ENCODE results near the gene VNN1.

VNN1 gene

DNA sequence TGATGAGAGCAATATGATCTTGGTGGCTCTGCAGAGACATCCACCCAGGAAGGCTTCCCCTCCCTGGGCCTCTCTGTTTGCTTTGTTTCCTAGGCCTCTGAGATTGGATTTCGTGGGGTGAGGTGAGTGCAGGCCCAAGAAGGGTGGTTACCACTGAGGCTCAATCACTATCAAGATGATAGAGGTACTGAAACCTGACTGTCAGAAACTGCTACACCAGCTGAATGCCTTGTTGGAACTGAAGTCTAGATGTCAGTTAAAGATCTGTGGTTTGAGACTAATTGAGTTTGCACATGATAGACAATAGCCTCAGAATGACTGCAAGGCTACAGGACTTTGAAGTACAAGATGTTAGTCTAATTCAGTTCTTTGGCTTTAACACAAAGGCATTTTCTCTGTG, 15.2 kb downstream of the VNN1 start:
- no peak for ATAC-seq
- TF ChIP-seq, protein P1, sequence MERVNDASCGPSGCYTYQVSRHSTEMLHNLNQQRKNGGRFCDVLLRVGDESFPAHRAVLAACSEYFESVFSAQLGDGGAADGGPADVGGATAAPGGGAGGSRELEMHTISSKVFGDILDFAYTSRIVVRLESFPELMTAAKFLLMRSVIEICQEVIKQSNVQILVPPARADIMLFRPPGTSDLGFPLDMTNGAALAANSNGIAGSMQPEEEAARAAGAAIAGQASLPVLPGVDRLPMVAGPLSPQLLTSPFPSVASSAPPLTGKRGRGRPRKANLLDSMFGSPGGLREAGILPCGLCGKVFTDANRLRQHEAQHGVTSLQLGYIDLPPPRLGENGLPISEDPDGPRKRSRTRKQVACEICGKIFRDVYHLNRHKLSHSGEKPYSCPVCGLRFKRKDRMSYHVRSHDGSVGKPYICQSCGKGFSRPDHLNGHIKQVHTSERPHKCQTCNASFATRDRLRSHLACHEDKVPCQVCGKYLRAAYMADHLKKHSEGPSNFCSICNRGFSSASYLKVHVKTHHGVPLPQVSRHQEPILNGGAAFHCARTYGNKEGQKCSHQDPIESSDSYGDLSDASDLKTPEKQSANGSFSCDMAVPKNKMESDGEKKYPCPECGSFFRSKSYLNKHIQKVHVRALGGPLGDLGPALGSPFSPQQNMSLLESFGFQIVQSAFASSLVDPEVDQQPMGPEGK (CRISPR knock-in tag; IDR thresholded peaks at IDR 0.05; ENCODE audit: borderline replicate concordance), result no peak
- no peak for TF ChIP-seq RARB (CRISPR knock-in tag; IDR thresholded peaks at IDR 0.05)
- no peak for TF ChIP-seq TCF4 (CRISPR knock-in tag; IDR thresholded peaks at IDR 0.05; ENCODE audit: borderline replicate concordance)
- no peak for TF ChIP-seq ZFP30 (CRISPR knock-in tag; IDR thresholded peaks at IDR 0.05)

DNA sequence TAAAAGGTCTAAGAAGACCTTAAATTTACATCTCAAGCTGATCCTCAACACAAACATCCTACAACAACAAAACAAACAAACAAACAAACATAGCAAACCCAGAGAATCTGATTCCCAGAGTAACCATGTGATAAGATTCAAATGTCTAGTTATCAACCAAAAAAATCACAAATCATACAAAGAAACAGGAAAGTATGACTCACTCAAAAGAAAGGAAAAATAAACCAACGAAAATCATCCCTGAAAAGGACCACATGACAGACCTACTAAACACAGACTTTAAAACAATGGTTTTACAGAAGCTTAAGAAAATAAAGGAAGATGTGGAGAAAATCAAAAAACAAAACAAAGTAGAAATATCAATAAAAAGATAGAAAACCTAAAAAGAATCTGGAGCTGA, 18.1 kb downstream of the VNN1 start:
- no peak for TF ChIP-seq ZC3H10 (CRISPR knock-in tag; IDR thresholded peaks at IDR 0.05)
- no peak for TF ChIP-seq TSHZ2 (CRISPR knock-in tag; IDR thresholded peaks at IDR 0.05)
- TF ChIP-seq ARNTL (CRISPR knock-in tag; IDR thresholded peaks at IDR 0.05; ENCODE audit: borderline replicate concordance, low read depth), result no peak
- no peak for TF ChIP-seq ZNF565 (CRISPR knock-in tag; conservative IDR thresholded peaks at IDR 0.05; ENCODE audit: low read depth)
- no peak for ATAC-seq

GRCh38 chr6:132693478-132693877, 20.4 kb downstream of the VNN1 start:
- ATAC-seq, result no peak
- no peak for TF ChIP-seq ZNF70 (CRISPR knock-in tag; IDR thresholded peaks at IDR 0.05)
- TF ChIP-seq, protein P2, sequence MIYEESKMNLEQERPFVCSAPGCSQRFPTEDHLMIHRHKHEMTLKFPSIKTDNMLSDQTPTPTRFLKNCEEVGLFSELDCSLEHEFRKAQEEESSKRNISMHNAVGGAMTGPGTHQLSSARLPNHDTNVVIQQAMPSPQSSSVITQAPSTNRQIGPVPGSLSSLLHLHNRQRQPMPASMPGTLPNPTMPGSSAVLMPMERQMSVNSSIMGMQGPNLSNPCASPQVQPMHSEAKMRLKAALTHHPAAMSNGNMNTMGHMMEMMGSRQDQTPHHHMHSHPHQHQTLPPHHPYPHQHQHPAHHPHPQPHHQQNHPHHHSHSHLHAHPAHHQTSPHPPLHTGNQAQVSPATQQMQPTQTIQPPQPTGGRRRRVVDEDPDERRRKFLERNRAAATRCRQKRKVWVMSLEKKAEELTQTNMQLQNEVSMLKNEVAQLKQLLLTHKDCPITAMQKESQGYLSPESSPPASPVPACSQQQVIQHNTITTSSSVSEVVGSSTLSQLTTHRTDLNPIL (CRISPR knock-in tag; IDR thresholded peaks at IDR 0.05; ENCODE audit: low read depth), result no peak
- no peak for TF ChIP-seq TCF4 (CRISPR knock-in tag; IDR thresholded peaks at IDR 0.05; ENCODE audit: borderline replicate concordance)

- ATAC-seq, result no peak
- TF ChIP-seq ZFP30 (CRISPR knock-in tag; IDR thresholded peaks at IDR 0.05) (no peak), CSDC2 (CRISPR knock-in tag; IDR thresholded peaks at IDR 0.05) (no peak), ZNF8 (CRISPR knock-in tag; IDR thresholded peaks at IDR 0.05) (no peak)
- TF ChIP-seq, protein P1 (CRISPR knock-in tag; IDR thresholded peaks at IDR 0.05; ENCODE audit: borderline replicate concordance), result no peak
Measured at GRCh38 chr6:132690678-132691077, 23.2 kb downstream of the VNN1 start.

GRCh38 chr6:132687306-132687705, 26.5 kb downstream of the VNN1 start:
- TF ChIP-seq CSDC2 (CRISPR knock-in tag; IDR thresholded peaks at IDR 0.05) (no peak), TSHZ2 (CRISPR knock-in tag; IDR thresholded peaks at IDR 0.05) (no peak)
- ATAC-seq, result no peak

DNA sequence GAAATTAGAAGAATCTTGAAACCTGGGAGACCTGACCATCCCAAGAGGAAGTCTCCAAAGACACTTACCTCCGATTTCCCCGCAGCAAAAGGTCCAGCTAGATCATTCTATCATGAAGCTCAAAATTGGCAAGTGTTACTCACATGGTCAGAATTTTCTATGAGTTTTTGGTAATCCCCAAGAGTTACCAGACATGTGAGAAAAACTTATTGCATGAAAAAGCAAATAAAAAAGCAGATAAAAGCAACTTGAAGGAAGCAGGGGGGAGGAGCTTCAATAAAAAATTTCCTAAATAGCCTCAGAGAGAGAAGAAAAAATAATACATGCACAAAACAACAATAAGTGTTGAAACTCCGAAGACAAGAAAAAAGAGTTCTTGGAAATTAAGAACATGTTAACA, 27.3 kb downstream of the VNN1 start:
- no peak for ATAC-seq
- TF ChIP-seq ZNF565 (CRISPR knock-in tag; conservative IDR thresholded peaks at IDR 0.05; ENCODE audit: low read depth) (no peak), PPARA (CRISPR knock-in tag; IDR thresholded peaks at IDR 0.05; ENCODE audit: borderline replicate concordance) (no peak), TCF4 (CRISPR knock-in tag; IDR thresholded peaks at IDR 0.05; ENCODE audit: borderline replicate concordance) (no peak), ZNF70 (CRISPR knock-in tag; IDR thresholded peaks at IDR 0.05) (no peak), ZFP3 (CRISPR knock-in tag; IDR thresholded peaks at IDR 0.05) (no peak), TOX (CRISPR knock-in tag; IDR thresholded peaks at IDR 0.05; ENCODE audit: borderline replicate concordance) (no peak), ZNF8 (CRISPR knock-in tag; IDR thresholded peaks at IDR 0.05) (no peak), ISL1 (CRISPR knock-in tag; IDR thresholded peaks at IDR 0.05) (no peak), POU6F1 (CRISPR knock-in tag; IDR thresholded peaks at IDR 0.05; ENCODE audit: borderline replicate concordance, low read depth) (no peak), ARNTL (CRISPR knock-in tag; IDR thresholded peaks at IDR 0.05; ENCODE audit: borderline replicate concordance, low read depth) (no peak), CSDC2 (CRISPR knock-in tag; IDR thresholded peaks at IDR 0.05) (no peak)
- TF ChIP-seq, protein P1 (CRISPR knock-in tag; IDR thresholded peaks at IDR 0.05; ENCODE audit: borderline replicate concordance), result no peak

Data from SK-N-SH treated with all-trans-retinoic acid at 6 μM for 48 hours (cell line).